ENCODE results near the gene CAPN10.

DNA sequence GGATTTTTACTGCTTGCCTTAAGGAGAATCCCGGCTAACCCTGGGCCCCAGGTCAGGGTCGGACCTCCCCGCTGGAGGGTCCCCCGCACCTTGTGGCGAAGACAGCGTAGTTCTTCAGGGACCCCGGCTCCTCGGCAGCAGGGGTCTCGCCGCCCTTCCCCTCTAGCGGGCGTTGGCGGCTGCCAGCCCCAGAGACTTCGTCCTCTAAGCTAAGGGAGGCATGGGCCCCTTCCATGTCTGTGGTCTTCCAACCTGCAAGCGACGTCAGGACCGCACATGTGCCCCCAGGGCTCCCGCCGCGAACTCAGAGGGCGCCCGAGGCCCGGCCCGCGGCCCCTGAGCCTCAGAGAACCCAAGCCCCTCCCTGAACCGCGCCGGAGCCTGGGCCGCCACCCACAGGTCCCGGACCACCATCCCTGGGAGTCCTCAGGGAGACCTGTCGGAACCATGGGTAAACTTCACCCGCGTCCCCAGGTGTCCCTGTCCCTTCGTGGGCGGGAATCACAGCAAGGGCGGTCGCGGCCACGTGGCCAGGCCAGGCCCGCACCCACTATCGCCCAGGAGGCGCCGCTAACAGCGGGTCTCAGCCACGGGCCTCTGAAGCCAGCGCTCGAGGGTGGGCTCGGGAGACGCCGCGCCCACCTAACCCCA, 29.3 kb upstream of the CAPN10 start:
- peak; percentile 1 for TF ChIP-seq CTCF (IDR thresholded peaks at IDR 0.05; ENCODE audit: insufficient read depth, low read length, poor library complexity, severe bottlenecking)
- no peak for TF ChIP-seq EZH2phosphoT487 (conservative IDR thresholded peaks at IDR 0.05; ENCODE audit: low read length)

Data from SU-DHL-6 (cell line).